Prostate gland (tissue), 2 donors: ENCODE data around the gene CPNE4. TPM values are rescaled to one million over a fixed set of nuclear protein-coding genes. Genes with fewer than 3 reads are reported as not detected.

Experiments
- DNase-seq: peaks from one replicate; pipeline ENCODE4 v3.0.0-alpha.2; 2019; ENCODE audit warnings: low spot score
- H3K27ac ChIP-seq, 2 donors: fragments of 200-600 bp; sonication (generic); 2 replicates each; pipeline ENCODE4 v1.5.1; 2017 to 2019
- H3K27me3 ChIP-seq: fragments of 200-600 bp; sonication (generic); replicated peaks from 2 replicates; pipeline ENCODE4 v1.5.1; 2019; ENCODE audit not compliant: insufficient read depth
- H3K36me3 ChIP-seq, 2 donors: fragments of 200-600 bp; sonication (generic); 1 replicate in 1 of 2; 2 replicates in 1 of 2; pipeline versions ENCODE4 v1.5.1 to v1.8.1; 2017 to 2019
- H3K4me1 ChIP-seq: fragments of 200-600 bp; sonication (generic); replicated peaks from 2 replicates; pipeline ENCODE4 v1.5.1; 2019
- H3K4me3 ChIP-seq, 2 donors: fragments of 200-600 bp; sonication (generic); 2 replicates each; pipeline ENCODE4 v1.5.1; 2017 to 2019
- H3K9me3 ChIP-seq: fragments of 200-600 bp; sonication (generic); 2 replicates; pipeline ENCODE4 v1.5.1; 2017
- CTCF ChIP-seq, 4 experiments: fragments of 200-600 bp in 2 of 4; fragments of 450-650 bp in 2 of 4; sonication (generic) in 2 of 4; IDR thresholded peaks; 1 replicate in 3 of 4; 2 replicates in 1 of 4; pipeline ENCODE4 v1.5.1; 2016 to 2019; ENCODE audit warnings: antibody characterized with exemption in 4 of 4, mild to moderate bottlenecking in 2 of 4, moderate library complexity in 2 of 4
- POLR2A ChIP-seq: fragments of 450-650 bp; IDR thresholded peaks from one replicate; pipeline ENCODE4 v1.6.1; 2016; ENCODE audit warnings: antibody characterized with exemption, mild to moderate bottlenecking
- POLR2AphosphoS5 ChIP-seq: sonication (generic); formaldehyde crosslinking; IDR thresholded peaks from one replicate; pipeline ENCODE4 v1.6.1; 2017; ENCODE audit warnings: antibody characterized with exemption
- WGBS: methylation state at CpG from one replicate; pipeline ENCODE4 v1.1.5; 2018; 5-methylcytosine and 5-hydroxymethylcytosine counted together
- intact Hi-C: fragments of 100-400 bp; cut with DNase I; formaldehyde crosslinking; loops from one replicate; pipeline ENCODE4 v1.14.2; 2022
- total RNA-seq, 2 donors: library from RNA; depleted of rRNA; stranded (reverse); fragments of >200 nt; gene quantifications; one replicate each; pipeline ENCODE4 v1.1.0, GENCODE V29; 2016

Gene CPNE4
- total RNA-seq, 2 donors from 2014 or later = 39.9 to 68.2 TPM

DNA sequence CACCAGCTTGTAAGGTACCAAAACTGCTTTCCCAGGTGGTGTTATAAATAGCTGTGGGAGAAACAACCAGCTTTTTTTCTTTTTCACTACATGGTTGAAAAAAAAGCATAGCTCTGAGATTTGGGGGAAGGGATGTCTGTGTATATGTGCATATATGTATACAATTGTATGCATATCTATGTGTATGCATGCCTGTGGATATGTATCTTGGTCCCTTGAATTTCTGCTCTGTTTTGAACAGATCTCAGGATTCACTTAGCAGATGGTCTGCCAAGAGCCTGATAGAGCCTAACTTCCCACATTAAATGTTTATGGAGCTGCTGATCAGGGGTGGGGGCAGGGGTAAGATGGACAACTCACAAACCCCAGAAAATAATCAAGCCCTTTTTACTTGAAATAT is 39.0 kb upstream of the CPNE4 start:
- no peaks in the 10 kb centered on the region for H3K4me1 ChIP-seq
- no peaks in the 10 kb centered on the region for H3K36me3 ChIP-seq
- H3K27me3 ChIP-seq = no peaks in the 10 kb centered on the region
- intact Hi-C loops = no loop called here
- TF ChIP-seq POLR2AphosphoS5 = no peak
- TF ChIP-seq CTCF (IDR thresholded peaks at IDR 0.05) = no peak
- TF ChIP-seq POLR2A = no peak
- no peak overlapping the region for H3K27ac ChIP-seq
- DNase-seq = no peak
- H3K4me3 ChIP-seq = no peak overlapping the region
- H3K9me3 ChIP-seq = no peaks in the 10 kb centered on the region

- H3K9me3 ChIP-seq = no peaks in the 10 kb centered on the region
- DNase-seq = no peak
- no peaks in the 10 kb centered on the region for H3K36me3 ChIP-seq
- H3K4me1 ChIP-seq = no peaks in the 10 kb centered on the region
- H3K27me3 ChIP-seq = no peaks in the 10 kb centered on the region
- no peak overlapping the region for H3K4me3 ChIP-seq
- intact Hi-C loops = no loop called here
- no peak overlapping the region for H3K27ac ChIP-seq
- TF ChIP-seq CTCF (IDR thresholded peaks at IDR 0.05) (no peak), POLR2AphosphoS5 (no peak), POLR2A (no peak)
Observed at GRCh38 chr3:132071043-132071442, 36.2 kb upstream of the CPNE4 start.

GRCh38 chr3:132064114-132064513 is 29.3 kb upstream of the CPNE4 start:
- no peaks in the 10 kb centered on the region for H3K27me3 ChIP-seq
- H3K27ac ChIP-seq = no peak overlapping the region
- 27% methylated on average over 4 of the region's 4 CpGs for WGBS
- H3K36me3 ChIP-seq = no peaks in the 10 kb centered on the region
- H3K9me3 ChIP-seq = no peaks in the 10 kb centered on the region
- intact Hi-C loops = no loop called here
- DNase-seq = no peak
- no peaks in the 10 kb centered on the region for H3K4me1 ChIP-seq
- H3K4me3 ChIP-seq = no peak overlapping the region
- TF ChIP-seq POLR2A (no peak), POLR2AphosphoS5 (no peak), CTCF (IDR thresholded peaks at IDR 0.05) (no peak)

DNA sequence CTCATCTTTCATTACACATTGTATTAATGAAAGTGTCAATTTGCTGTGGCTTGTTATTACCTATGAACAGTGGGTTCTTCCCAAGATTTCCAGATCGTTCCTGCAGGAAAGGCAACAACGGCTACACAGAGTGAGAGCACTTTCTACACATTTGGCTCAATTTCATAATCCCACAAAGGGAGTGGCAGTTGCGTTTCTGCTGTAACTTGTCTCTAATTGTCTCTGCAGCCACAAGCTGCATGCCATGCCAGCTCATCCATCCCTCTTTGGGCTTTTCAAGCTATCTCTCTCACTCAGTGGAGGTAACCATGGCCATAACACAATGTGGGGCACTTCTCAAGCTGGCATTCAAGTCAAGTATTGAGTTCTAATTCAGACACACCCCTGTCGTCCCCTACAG is 27.7 kb upstream of the CPNE4 start:
- H3K4me1 ChIP-seq = no peaks in the 10 kb centered on the region
- WGBS = 65% methylated on average over 4 of the region's 4 CpGs
- intact Hi-C loops = no loop called here
- H3K36me3 ChIP-seq = no peaks in the 10 kb centered on the region
- H3K4me3 ChIP-seq = no peak overlapping the region
- H3K9me3 ChIP-seq = no peaks in the 10 kb centered on the region
- H3K27me3 ChIP-seq = no peaks in the 10 kb centered on the region
- no peak for DNase-seq
- H3K27ac ChIP-seq = no peak overlapping the region
- TF ChIP-seq POLR2A (no peak), POLR2AphosphoS5 (no peak), CTCF (IDR thresholded peaks at IDR 0.05) (no peak)

DNA sequence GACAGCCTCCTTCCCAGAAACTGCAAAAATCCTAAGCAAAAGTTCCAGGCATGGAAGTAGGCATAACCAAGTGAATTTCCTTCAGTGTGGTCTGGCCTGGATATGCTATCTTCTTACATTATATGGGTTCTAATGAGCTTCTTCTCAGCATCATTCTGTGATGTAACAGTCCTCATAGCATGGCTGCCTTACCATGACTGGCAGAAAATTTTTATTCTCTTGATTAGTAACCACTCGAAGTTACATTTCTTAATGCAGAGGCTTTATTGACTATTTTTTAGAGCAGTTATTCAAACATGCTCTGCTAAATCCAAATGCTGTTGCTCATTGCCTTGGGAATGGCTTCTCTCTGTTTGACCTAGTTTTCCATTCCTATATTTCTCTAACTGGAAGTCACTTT is 21.1 kb upstream of the CPNE4 start:
- Histone ChIP-seq H3K4me3 (no peak overlapping the region), H3K27me3 (no peaks in the 10 kb centered on the region), H3K4me1 (no peaks in the 10 kb centered on the region), H3K9me3 (no peaks in the 10 kb centered on the region), H3K27ac (no peak overlapping the region), H3K36me3 (no peaks in the 10 kb centered on the region)
- 93% methylated on average over 1 of the region's 1 CpG for WGBS
- DNase-seq = no peak
- intact Hi-C loops = no loop called here
- TF ChIP-seq POLR2AphosphoS5 (no peak), CTCF (IDR thresholded peaks at IDR 0.05) (no peak)
